K562 (cell line): Measurements from ENCODE around the gene KLHL30. TPM values are rescaled to one million over a fixed set of nuclear protein-coding genes. Genes with fewer than 3 reads are reported as not detected.

ENCODE experiments used
- CCNT2 ChIP-seq: IDR thresholded peaks from 2 replicates; pipeline ENCODE4 v1.6.1; 2011; ENCODE audit warnings: borderline replicate concordance, low read depth, mild to moderate bottlenecking, moderate library complexity, mixed read lengths, low read length; ENCODE audit not compliant: insufficient read length; ENCODE audit errors: extremely low read depth
- DMBX1 ChIP-seq: fragments of 250-450 bp; sonication (Bioruptor Pico); IDR thresholded peaks from 2 replicates; pipeline ENCODE4 v1.8.0; 2022; ENCODE audit warnings: inconsistent platforms, mild to moderate bottlenecking, moderate library complexity, borderline replicate concordance
- KDM1A ChIP-seq, 2 experiments: fragments of 450-650 bp; IDR thresholded peaks; 2 replicates each; pipeline ENCODE4 v1.6.1; 2016; ENCODE audit warnings: mild to moderate bottlenecking in 2 of 2
- PURB ChIP-seq: sonication (generic); formaldehyde crosslinking; IDR thresholded peaks from 2 replicates; pipeline ENCODE4 v1.9.0; 2021; ENCODE audit warnings: low read depth, mild to moderate bottlenecking, missing genetic modification reagents
- RB1 ChIP-seq: fragments of 450-650 bp; IDR thresholded peaks from 2 replicates; pipeline ENCODE4 v1.6.1; 2017; ENCODE audit warnings: low read depth, mild to moderate bottlenecking
- VEZF1 ChIP-seq: fragments of 200-800 bp; sonication (Bioruptor generic); IDR thresholded peaks from 2 replicates; pipeline ENCODE4 v1.6.1; 2017; ENCODE audit warnings: missing genetic modification characterization, missing compliant biosample characterization
- ZNF282 ChIP-seq: sonication (generic); formaldehyde crosslinking; IDR thresholded peaks from 2 replicates; pipeline ENCODE4 v1.8.1; 2023; ENCODE audit warnings: missing genetic modification reagents
- ZNF407 ChIP-seq: fragments of 450-650 bp; IDR thresholded peaks from 2 replicates; pipeline ENCODE4 v1.6.1; 2016; ENCODE audit warnings: low read depth
- polyA plus RNA-seq, 8 experiments: library from polyadenylated mRNA; depleted of rRNA in 4 of 8; stranded (reverse) in 5 of 8; unstranded in 3 of 8; fragments of >200 nt; fragmentation: Nextera tagmentation in 2 of 8; fragmentation: Illumina TruSeq in 1 of 8; extraction: Ambion mirVana in 2 of 8; extraction: Trizol in 1 of 8; gene quantifications; 2 replicates each; pipeline versions ENCODE4 v1.2.1 to v1.2.3, GENCODE V29; 2011 to 2014; ENCODE audit warnings: inconsistent platforms in 1 of 8, missing spikeins in 1 of 8
- total RNA-seq, 7 experiments: library from RNA; depleted of rRNA in 6 of 7; stranded (reverse); fragments of >200 nt in 6 of 7; fragmentation: Illumina TruSeq in 2 of 7; extraction: Trizol in 2 of 7; gene quantifications; 2 replicates each; pipeline versions ENCODE4 v1.2.1 to v1.2.3, GENCODE V29; 2011 to 2021; ENCODE audit warnings: low replicate concordance in 1 of 7
- TF ChIP-seq, protein P1 (sequence below): fragments of 250-450 bp; sonication (Bioruptor Pico); IDR thresholded peaks from 2 replicates; pipeline ENCODE4 v1.4.0; 2020
- TF ChIP-seq, protein P2 (sequence below): IDR thresholded peaks from 2 replicates; pipeline ENCODE4 v1.6.1; 2014; ENCODE audit warnings: antibody characterized with exemption

The KLHL30 gene
- total and polyA plus RNA-seq, 9 of the 15 experiments (the other 6 are each of a cell fraction or from before 2014, with no cell fraction given) = 0.04 TPM; not detected in 8

GRCh38 chr2:238158509-238159070, 20.1 kb downstream of the KLHL30 start, which contains the start of gene ERFE (continued):
- TF ChIP-seq VEZF1 (CRISPR knock-in tag) = peak; percentile 88
- peak; percentile 63 for TF ChIP-seq CCNT2
- TF ChIP-seq, protein P1, sequence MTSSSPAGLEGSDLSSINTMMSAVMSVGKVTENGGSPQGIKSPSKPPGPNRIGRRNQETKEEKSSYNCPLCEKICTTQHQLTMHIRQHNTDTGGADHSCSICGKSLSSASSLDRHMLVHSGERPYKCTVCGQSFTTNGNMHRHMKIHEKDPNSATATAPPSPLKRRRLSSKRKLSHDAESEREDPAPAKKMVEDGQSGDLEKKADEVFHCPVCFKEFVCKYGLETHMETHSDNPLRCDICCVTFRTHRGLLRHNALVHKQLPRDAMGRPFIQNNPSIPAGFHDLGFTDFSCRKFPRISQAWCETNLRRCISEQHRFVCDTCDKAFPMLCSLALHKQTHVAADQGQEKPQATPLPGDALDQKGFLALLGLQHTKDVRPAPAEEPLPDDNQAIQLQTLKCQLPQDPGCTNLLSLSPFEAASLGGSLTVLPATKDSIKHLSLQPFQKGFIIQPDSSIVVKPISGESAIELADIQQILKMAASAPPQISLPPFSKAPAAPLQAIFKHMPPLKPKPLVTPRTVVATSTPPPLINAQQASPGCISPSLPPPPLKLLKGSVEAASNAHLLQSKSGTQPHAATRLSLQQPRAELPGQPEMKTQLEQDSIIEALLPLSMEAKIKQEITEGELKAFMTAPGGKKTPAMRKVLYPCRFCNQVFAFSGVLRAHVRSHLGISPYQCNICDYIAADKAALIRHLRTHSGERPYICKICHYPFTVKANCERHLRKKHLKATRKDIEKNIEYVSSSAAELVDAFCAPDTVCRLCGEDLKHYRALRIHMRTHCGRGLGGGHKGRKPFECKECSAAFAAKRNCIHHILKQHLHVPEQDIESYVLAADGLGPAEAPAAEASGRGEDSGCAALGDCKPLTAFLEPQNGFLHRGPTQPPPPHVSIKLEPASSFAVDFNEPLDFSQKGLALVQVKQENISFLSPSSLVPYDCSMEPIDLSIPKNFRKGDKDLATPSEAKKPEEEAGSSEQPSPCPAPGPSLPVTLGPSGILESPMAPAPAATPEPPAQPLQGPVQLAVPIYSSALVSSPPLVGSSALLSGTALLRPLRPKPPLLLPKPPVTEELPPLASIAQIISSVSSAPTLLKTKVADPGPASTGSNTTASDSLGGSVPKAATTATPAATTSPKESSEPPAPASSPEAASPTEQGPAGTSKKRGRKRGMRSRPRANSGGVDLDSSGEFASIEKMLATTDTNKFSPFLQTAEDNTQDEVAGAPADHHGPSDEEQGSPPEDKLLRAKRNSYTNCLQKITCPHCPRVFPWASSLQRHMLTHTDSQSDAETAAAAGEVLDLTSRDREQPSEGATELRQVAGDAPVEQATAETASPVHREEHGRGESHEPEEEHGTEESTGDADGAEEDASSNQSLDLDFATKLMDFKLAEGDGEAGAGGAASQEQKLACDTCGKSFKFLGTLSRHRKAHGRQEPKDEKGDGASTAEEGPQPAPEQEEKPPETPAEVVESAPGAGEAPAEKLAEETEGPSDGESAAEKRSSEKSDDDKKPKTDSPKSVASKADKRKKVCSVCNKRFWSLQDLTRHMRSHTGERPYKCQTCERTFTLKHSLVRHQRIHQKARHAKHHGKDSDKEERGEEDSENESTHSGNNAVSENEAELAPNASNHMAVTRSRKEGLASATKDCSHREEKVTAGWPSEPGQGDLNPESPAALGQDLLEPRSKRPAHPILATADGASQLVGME (CRISPR knock-in tag) = no peak
- no peak for TF ChIP-seq ZNF282
- no peak for TF ChIP-seq PURB (CRISPR knock-in tag)
- 0 out of 2 replicates have a peak, but pooled peaks have one; percentile 27 for TF ChIP-seq RB1
- TF ChIP-seq DMBX1 (CRISPR knock-in tag) = no peak
- TF ChIP-seq ZNF407 = no peak
- TF ChIP-seq, protein P2, sequence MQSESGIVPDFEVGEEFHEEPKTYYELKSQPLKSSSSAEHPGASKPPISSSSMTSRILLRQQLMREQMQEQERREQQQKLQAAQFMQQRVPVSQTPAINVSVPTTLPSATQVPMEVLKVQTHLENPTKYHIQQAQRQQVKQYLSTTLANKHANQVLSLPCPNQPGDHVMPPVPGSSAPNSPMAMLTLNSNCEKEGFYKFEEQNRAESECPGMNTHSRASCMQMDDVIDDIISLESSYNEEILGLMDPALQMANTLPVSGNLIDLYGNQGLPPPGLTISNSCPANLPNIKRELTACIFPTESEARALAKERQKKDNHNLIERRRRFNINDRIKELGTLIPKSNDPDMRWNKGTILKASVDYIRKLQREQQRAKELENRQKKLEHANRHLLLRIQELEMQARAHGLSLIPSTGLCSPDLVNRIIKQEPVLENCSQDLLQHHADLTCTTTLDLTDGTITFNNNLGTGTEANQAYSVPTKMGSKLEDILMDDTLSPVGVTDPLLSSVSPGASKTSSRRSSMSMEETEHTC = no peak
- peak in 1 of 2 experiments; percentile 63; a peak in 1 of 4 replicates for TF ChIP-seq KDM1A (IDR thresholded peaks at IDR 0.05)
